Neuronal stem cell (in vitro differentiated cells): ENCODE measurements around the gene AUTS2.

Experiments
- DNase-seq: peaks from one replicate; pipeline ENCODE4 v3.0.0-alpha.2; 2013; ENCODE audit warnings: low spot score
- H2AFZ ChIP-seq: one replicate; pipeline ENCODE4 v1.6.1; 2013; ENCODE audit warnings: mild to moderate bottlenecking, low read length, inconsistent platforms
- H2AK5ac ChIP-seq: 2 replicates; pipeline ENCODE4 v1.6.1; 2013; ENCODE audit warnings: low read depth, mild to moderate bottlenecking, inconsistent platforms, low read length, moderate library complexity, mixed read lengths
- H2BK120ac ChIP-seq: 2 replicates; pipeline ENCODE4 v1.6.1; 2013; ENCODE audit warnings: low read depth, mild to moderate bottlenecking, inconsistent platforms, low read length, moderate library complexity, mixed read lengths
- H2BK12ac ChIP-seq: one replicate; pipeline ENCODE4 v1.6.1; 2013; ENCODE audit warnings: low read length, inconsistent platforms
- H2BK15ac ChIP-seq: 2 replicates; pipeline ENCODE4 v1.6.1; 2013; ENCODE audit warnings: mild to moderate bottlenecking, low read length, inconsistent platforms, mixed read lengths
- H2BK5ac ChIP-seq: one replicate; pipeline ENCODE4 v1.6.1; 2013; ENCODE audit warnings: inconsistent platforms, mild to moderate bottlenecking, low read length, moderate library complexity
- H3K14ac ChIP-seq: one replicate; pipeline ENCODE4 v1.6.1; 2013; ENCODE audit warnings: low read length, inconsistent platforms
- H3K18ac ChIP-seq: 2 replicates; pipeline ENCODE4 v1.6.1; 2013; ENCODE audit warnings: low read length, inconsistent platforms
- H3K23ac ChIP-seq: 2 replicates; pipeline ENCODE4 v1.6.1; 2013; ENCODE audit warnings: low read depth, mild to moderate bottlenecking, mixed read lengths, low read length, inconsistent platforms; ENCODE audit not compliant: poor library complexity
- H3K27ac ChIP-seq: replicated peaks from 3 replicates; pipeline ENCODE4 v1.5.1; 2013; ENCODE audit warnings: low read length, inconsistent platforms
- H3K27me3 ChIP-seq, 3 experiments: 2 replicates each; pipeline ENCODE4 v1.6.1; 2013; ENCODE audit warnings: low read length in 3 of 3, mild to moderate bottlenecking in 2 of 3, inconsistent platforms in 1 of 3, low read depth in 1 of 3, mixed read lengths in 1 of 3, moderate library complexity in 1 of 3; ENCODE audit not compliant: control insufficient read depth in 3 of 3, insufficient read depth in 3 of 3
- H3K36me3 ChIP-seq, 2 donors: replicated peaks in 1 of 2; 2 replicates each; pipeline ENCODE4 v1.6.1; 2013; ENCODE audit warnings: low read length in 2 of 2; ENCODE audit not compliant: control insufficient read depth in 2 of 2, insufficient read depth in 2 of 2
- H3K4ac ChIP-seq: 2 replicates; pipeline ENCODE4 v1.6.1; 2013; ENCODE audit warnings: inconsistent platforms, mild to moderate bottlenecking, low read length, moderate library complexity
- H3K4me1 ChIP-seq, 2 donors: 1 replicate in 1 of 2; 2 replicates in 1 of 2; pipeline ENCODE4 v1.6.1; 2013; ENCODE audit warnings: low read length in 2 of 2, low read depth in 1 of 2; ENCODE audit not compliant: control insufficient read depth in 2 of 2, insufficient read depth in 1 of 2
- H3K4me2 ChIP-seq: one replicate; pipeline ENCODE4 v1.6.1; 2013; ENCODE audit warnings: mild to moderate bottlenecking, low read length, inconsistent platforms; ENCODE audit not compliant: insufficient read depth, poor library complexity, severe bottlenecking
- H3K4me3 ChIP-seq, 2 donors: 2 replicates each; pipeline ENCODE4 v1.5.1; 2013; ENCODE audit warnings: low read length in 2 of 2, mild to moderate bottlenecking in 2 of 2, inconsistent platforms in 1 of 2, moderate library complexity in 1 of 2
- H3K79me1 ChIP-seq: one replicate; pipeline ENCODE4 v1.6.1; 2013; ENCODE audit warnings: low read depth, mild to moderate bottlenecking, inconsistent platforms, low read length, moderate library complexity
- H3K9ac ChIP-seq: one replicate; pipeline ENCODE4 v1.6.1; 2013; ENCODE audit warnings: mild to moderate bottlenecking, low read depth, low read length, inconsistent platforms; ENCODE audit not compliant: poor library complexity
- H3K9me3 ChIP-seq, 2 donors: replicated peaks in 1 of 2; 2 replicates each; pipeline versions ENCODE3 to v1.6.1; 2013; ENCODE audit warnings: low read length in 2 of 2, mild to moderate bottlenecking in 2 of 2, inconsistent platforms in 1 of 2, low read depth in 1 of 2, mixed read lengths in 1 of 2, moderate library complexity in 1 of 2; ENCODE audit not compliant: control insufficient read depth in 2 of 2, insufficient read depth in 1 of 2
- H4K8ac ChIP-seq: one replicate; pipeline ENCODE4 v1.6.1; 2013; ENCODE audit warnings: low read depth, mild to moderate bottlenecking, inconsistent platforms, low read length, moderate library complexity
- H4K91ac ChIP-seq: one replicate; pipeline ENCODE4 v1.6.1; 2013; ENCODE audit warnings: low read length, low read depth, mild to moderate bottlenecking, inconsistent platforms; ENCODE audit not compliant: poor library complexity
- WGBS, 2 donors: extraction: QIAGEN DNeasy Blood & Tissue Kit; methylation state at CpG; one replicate each; pipeline ENCODE4 v1.1.7; 2013; ENCODE audit warnings: missing lambda C conversion rate in 2 of 2, mixed read lengths in 1 of 2; ENCODE audit not compliant: insufficient read length in 2 of 2, insufficient replicate concordance in 1 of 2; ENCODE audit errors: extremely low coverage in 2 of 2; 5-methylcytosine and 5-hydroxymethylcytosine counted together

The AUTS2 gene

DNA sequence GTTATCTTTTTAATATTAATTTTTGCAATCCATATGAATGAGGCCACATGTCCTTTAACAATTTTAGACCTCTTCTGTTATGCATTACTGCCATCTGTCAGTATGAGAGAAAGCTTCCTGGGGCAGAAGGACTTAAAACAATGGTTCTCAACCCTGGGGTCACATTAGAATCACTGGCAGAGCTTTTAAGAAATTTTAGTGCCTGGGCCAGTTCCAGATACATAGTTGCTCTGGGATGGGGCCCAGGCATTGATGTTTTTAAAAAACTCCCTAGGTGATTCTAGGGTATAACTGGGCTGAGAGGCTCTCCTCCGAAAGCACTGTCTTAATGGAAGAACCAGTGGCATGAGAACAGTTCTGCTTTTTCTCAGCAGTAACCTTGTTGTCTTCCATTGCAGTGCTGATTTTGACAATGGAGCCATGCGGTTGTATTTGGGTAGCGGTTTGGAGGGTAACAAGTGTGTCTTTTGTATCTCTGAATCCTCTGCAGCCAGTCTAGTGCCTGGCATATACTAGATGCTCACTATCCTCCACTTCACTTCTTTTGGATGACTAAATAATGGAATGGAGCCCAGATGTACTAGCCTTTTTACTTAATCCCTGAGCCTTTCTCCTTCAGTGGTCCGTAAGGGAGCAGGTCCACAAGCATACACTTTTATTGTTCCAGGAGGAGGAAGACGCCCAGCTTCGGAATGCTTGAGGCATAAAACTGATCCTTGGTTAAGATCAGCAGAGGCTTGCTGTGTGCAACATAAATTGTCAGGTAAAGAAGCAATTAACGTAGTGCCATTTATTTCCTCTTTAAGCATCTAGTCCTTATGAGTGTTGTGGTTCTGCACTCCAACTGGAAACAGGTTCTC lies 227.1 kb downstream of the AUTS2 start:
- Histone ChIP-seq H3K18ac (no peak overlapping the region), H3K4me1 (peaks cover 13 to 23% of the 10 kb centered on the region in 2 donors), H2AK5ac (no peak overlapping the region), H4K91ac (no peak overlapping the region), H3K23ac (no peak overlapping the region), H4K8ac (no peak overlapping the region), H3K4ac (no peak overlapping the region), H2BK12ac (no peak overlapping the region), H3K9ac (no peak overlapping the region), H3K4me3 (no peak overlapping the region), H2BK5ac (no peak overlapping the region), H3K14ac (no peak overlapping the region), H3K79me1 (no peaks in the 10 kb centered on the region), H2BK15ac (no peak overlapping the region), H2BK120ac (no peak overlapping the region), H3K27me3 (no peaks in the 10 kb centered on the region), H3K4me2 (no peak overlapping the region), H3K27ac (no peak overlapping the region), H2AFZ (no peak overlapping the region), H3K36me3 (no peaks in the 10 kb centered on the region), H3K9me3 (peaks cover 0 to 8% of the 10 kb centered on the region in 2 donors)
- no CpG with 5 or more reads among the region's 7 CpGs for WGBS, 2 donors
- no peak for DNase-seq

DNA sequence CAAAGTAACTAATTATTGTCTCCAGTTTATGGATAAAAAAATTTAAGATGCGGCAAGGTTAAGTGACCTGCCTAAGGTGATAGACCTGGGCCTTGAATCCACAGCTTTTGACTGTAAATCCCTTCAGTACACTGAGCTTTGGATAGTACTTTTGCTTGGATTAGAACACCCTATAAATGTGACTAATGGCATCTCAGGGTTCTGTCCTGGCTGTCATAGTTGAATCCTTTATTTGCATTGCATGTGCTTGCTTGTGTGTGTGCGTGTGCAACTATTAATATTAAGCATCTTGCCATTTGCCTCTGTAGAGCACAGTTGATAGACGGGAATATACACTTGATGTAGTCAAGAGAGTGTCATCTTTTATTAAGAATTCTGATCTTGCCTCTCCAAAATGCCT lies 228.0 kb downstream of the AUTS2 start:
- DNase-seq, result no peak
- WGBS, 2 donors, result no CpG with 5 or more reads among the region's 3 CpGs
- no peak overlapping the region for H3K18ac ChIP-seq

GRCh38 chr7:69827140-69827539 lies 228.9 kb downstream of the AUTS2 start:
- no peak for DNase-seq
- no peak overlapping the region for H3K9ac ChIP-seq
- H3K4ac ChIP-seq, result no peak overlapping the region
- H2AFZ ChIP-seq, result no peak overlapping the region
- H2AK5ac ChIP-seq, result no peak overlapping the region
- H3K4me2 ChIP-seq, result no peak overlapping the region
- no peaks in the 10 kb centered on the region for H3K36me3 ChIP-seq
- H3K9me3 ChIP-seq, result peaks cover 0 to 8% of the 10 kb centered on the region in 2 donors
- H3K23ac ChIP-seq, result no peak overlapping the region
- H3K14ac ChIP-seq, result no peak overlapping the region
- H2BK12ac ChIP-seq, result no peak overlapping the region
- H3K4me3 ChIP-seq, result no peak overlapping the region
- H4K91ac ChIP-seq, result no peak overlapping the region
- no CpG with 5 or more reads among the region's 4 CpGs for WGBS, 2 donors
- no peak overlapping the region for H4K8ac ChIP-seq
- no peak overlapping the region for H2BK5ac ChIP-seq
- no peaks in the 10 kb centered on the region for H3K27me3 ChIP-seq
- H2BK120ac ChIP-seq, result no peak overlapping the region
- H3K18ac ChIP-seq, result no peak overlapping the region
- H3K27ac ChIP-seq, result no peak overlapping the region
- H3K79me1 ChIP-seq, result no peaks in the 10 kb centered on the region
- no peak overlapping the region for H2BK15ac ChIP-seq
- H3K4me1 ChIP-seq, result peaks cover 12 to 22% of the 10 kb centered on the region in 2 donors

More for the DNA sequence above, 228.0 kb downstream of the AUTS2 start:
- Histone ChIP-seq H3K9me3 (peaks cover 0 to 8% of the 10 kb centered on the region in 2 donors), H3K79me1 (no peaks in the 10 kb centered on the region), H4K91ac (no peak overlapping the region), H3K4me2 (no peak overlapping the region), H3K4me1 (peaks cover 12 to 22% of the 10 kb centered on the region in 2 donors), H3K27me3 (no peaks in the 10 kb centered on the region), H3K36me3 (no peaks in the 10 kb centered on the region), H2BK15ac (no peak overlapping the region), H3K4me3 (no peak overlapping the region), H2BK5ac (no peak overlapping the region), H2AFZ (no peak overlapping the region), H2AK5ac (no peak overlapping the region), H4K8ac (no peak overlapping the region), H3K14ac (no peak overlapping the region), H2BK12ac (no peak overlapping the region), H3K27ac (no peak overlapping the region), H3K9ac (no peak overlapping the region), H2BK120ac (no peak overlapping the region), H3K4ac (no peak overlapping the region), H3K23ac (no peak overlapping the region)

DNA sequence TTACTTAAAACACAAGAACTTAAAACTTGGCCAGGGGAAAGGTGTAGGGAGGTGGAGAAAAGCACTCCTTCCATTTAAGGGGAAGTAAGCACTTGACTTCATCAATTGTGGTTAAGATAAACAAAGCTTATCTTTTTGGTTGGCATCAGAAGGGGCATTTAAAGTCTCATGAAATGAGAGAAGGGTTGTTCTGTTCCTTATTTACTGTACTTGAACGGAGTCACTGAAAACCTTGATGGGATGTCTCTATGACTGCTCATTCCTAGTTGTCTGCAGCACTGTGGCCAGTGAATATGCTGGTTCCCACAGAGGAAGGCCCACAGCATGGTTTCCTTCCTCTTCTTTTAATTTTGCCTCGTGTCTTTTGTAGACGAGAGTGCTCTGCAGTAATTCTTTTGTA lies 229.3 kb downstream of the AUTS2 start:
- H2AK5ac ChIP-seq, result no peak overlapping the region
- WGBS, 2 donors, result no CpG with 5 or more reads among the region's 3 CpGs
- H3K27me3 ChIP-seq, result no peaks in the 10 kb centered on the region
- no peak for DNase-seq
- H3K4me1 ChIP-seq, result peaks cover 12 to 22% of the 10 kb centered on the region in 2 donors
- no peaks in the 10 kb centered on the region for H3K36me3 ChIP-seq
- no peak overlapping the region for H2BK5ac ChIP-seq
- H4K8ac ChIP-seq, result no peak overlapping the region
- no peak overlapping the region for H3K4ac ChIP-seq
- H2BK15ac ChIP-seq, result no peak overlapping the region
- H3K14ac ChIP-seq, result no peak overlapping the region
- H4K91ac ChIP-seq, result no peak overlapping the region
- H3K18ac ChIP-seq, result no peak overlapping the region
- no peak overlapping the region for H3K27ac ChIP-seq
- H2AFZ ChIP-seq, result no peak overlapping the region
- H2BK12ac ChIP-seq, result no peak overlapping the region
- H3K9ac ChIP-seq, result no peak overlapping the region
- H3K23ac ChIP-seq, result no peak overlapping the region
- H2BK120ac ChIP-seq, result no peak overlapping the region
- H3K4me3 ChIP-seq, result no peak overlapping the region
- no peaks in the 10 kb centered on the region for H3K79me1 ChIP-seq
- H3K9me3 ChIP-seq, result peaks cover 0 to 8% of the 10 kb centered on the region in 2 donors
- H3K4me2 ChIP-seq, result no peak overlapping the region
